DOHH2 (cell line): Measurements from ENCODE around the gene MARK3.

Experiments used
- H3F3A ChIP-seq: fragments of 200-600 bp; sonication (generic), shearing (Covaris generic); 2 replicates; pipeline ENCODE4 v1.6.0; 2016; ENCODE audit warnings: antibody characterized with exemption, mild to moderate bottlenecking; ENCODE audit not compliant: control insufficient read depth, insufficient read depth
- H3K27ac ChIP-seq: fragments of 200-600 bp; sonication (generic); 2 replicates; pipeline ENCODE4 v1.5.1; 2014; ENCODE audit warnings: low read depth, mild to moderate bottlenecking, low read length, moderate library complexity
- H3K27me3 ChIP-seq: fragments of 200-600 bp; sonication (generic); 2 replicates; pipeline ENCODE4 v1.6.1; 2014; ENCODE audit warnings: mild to moderate bottlenecking, low read length, mixed read lengths; ENCODE audit not compliant: control insufficient read depth
- H3K36me3 ChIP-seq: fragments of 200-600 bp; sonication (generic); 2 replicates; pipeline ENCODE4 v1.6.1; 2014; ENCODE audit warnings: mild to moderate bottlenecking, low read length, moderate library complexity, mixed read lengths; ENCODE audit not compliant: control insufficient read depth
- H3K4me1 ChIP-seq: fragments of 200-600 bp; sonication (generic); 2 replicates; pipeline ENCODE4 v1.6.1; 2014; ENCODE audit warnings: mild to moderate bottlenecking, low read length, mixed read lengths; ENCODE audit not compliant: control insufficient read depth
- H3K4me2 ChIP-seq: fragments of 200-600 bp; sonication (generic); 2 replicates; pipeline ENCODE4 v1.6.0; 2014; ENCODE audit warnings: mild to moderate bottlenecking, low read length, moderate library complexity
- H3K4me3 ChIP-seq: fragments of 200-600 bp; sonication (generic); 2 replicates; pipeline ENCODE4 v1.5.1; 2014; ENCODE audit warnings: mild to moderate bottlenecking, low read length, mixed read lengths
- H3K79me2 ChIP-seq: fragments of 200-600 bp; sonication (generic); 2 replicates; pipeline ENCODE4 v1.6.1; 2014; ENCODE audit warnings: mild to moderate bottlenecking, low read length, mixed read lengths; ENCODE audit not compliant: control insufficient read depth
- H3K9me2 ChIP-seq: fragments of 200-600 bp; sonication (generic); replicated peaks from 2 replicates; pipeline ENCODE4 v1.6.1; 2014; ENCODE audit warnings: mild to moderate bottlenecking, low read length, mixed read lengths; ENCODE audit not compliant: control insufficient read depth
- H3K9me3 ChIP-seq: fragments of 200-600 bp; sonication (generic); 2 replicates; pipeline ENCODE4 v1.6.1; 2014; ENCODE audit warnings: antibody characterized with exemption, low read length, mixed read lengths; ENCODE audit not compliant: control insufficient read depth, insufficient read depth
- H4K20me1 ChIP-seq: fragments of 200-600 bp; sonication (generic); 2 replicates; pipeline ENCODE4 v1.6.0; 2014; ENCODE audit warnings: low read depth, mild to moderate bottlenecking, antibody characterized with exemption, low read length, moderate library complexity; ENCODE audit not compliant: control insufficient read depth, insufficient read depth
- CTCF ChIP-seq: fragments of 200-600 bp; sonication (generic); IDR thresholded peaks from one replicate; pipeline ENCODE4 v1.5.1; 2014; ENCODE audit warnings: antibody characterized with exemption, mild to moderate bottlenecking, low read depth, low read length; ENCODE audit not compliant: poor library complexity, severe bottlenecking
- EZH2phosphoT487 ChIP-seq: fragments of 200-600 bp; sonication (generic); IDR thresholded peaks from 2 replicates; pipeline ENCODE4 v1.6.1; 2017; ENCODE audit warnings: borderline replicate concordance, mild to moderate bottlenecking, antibody characterized with exemption, low read length, moderate library complexity, mixed read lengths

Gene MARK3

DNA sequence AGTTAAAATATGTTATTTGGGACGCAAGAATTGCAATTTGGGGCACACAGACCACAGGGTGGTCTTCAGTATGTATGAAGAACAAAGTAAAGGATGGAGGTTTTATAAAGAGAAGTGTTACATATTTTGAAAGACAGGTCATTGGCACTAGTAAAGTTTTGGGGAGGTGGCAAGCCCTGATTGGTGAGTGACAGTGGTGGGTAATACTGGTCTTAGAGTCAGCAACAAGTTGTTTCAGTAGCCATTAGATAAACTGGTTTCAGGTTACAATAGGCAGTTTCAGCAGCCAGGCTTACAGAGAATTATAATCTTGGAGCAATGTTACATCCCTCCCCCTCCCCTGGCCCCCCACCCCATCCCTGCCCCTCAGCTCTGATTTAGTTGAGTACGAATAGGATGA is 17.5 kb downstream of the MARK3 start:
- Histone ChIP-seq H3K27me3 (no peaks in the 10 kb centered on the region), H3K79me2 (peaks cover 82% of the 10 kb centered on the region), H3K4me2 (no peak overlapping the region), H3K4me1 (peaks cover 43% of the 10 kb centered on the region), H3K4me3 (no peak overlapping the region), H3K9me2 (no peaks in the 10 kb centered on the region), H4K20me1 (peaks cover 34% of the 10 kb centered on the region), H3K36me3 (peaks cover 8% of the 10 kb centered on the region), H3F3A (peaks cover 5% of the 10 kb centered on the region), H3K9me3 (no peaks in the 10 kb centered on the region), H3K27ac (no peak overlapping the region)
- TF ChIP-seq CTCF (no peak), EZH2phosphoT487 (no peak)

- peaks cover 26% of the 10 kb centered on the region for H4K20me1 ChIP-seq
- H3K9me3 ChIP-seq: no peaks in the 10 kb centered on the region
- H3F3A ChIP-seq: peaks cover 5% of the 10 kb centered on the region
- TF ChIP-seq EZH2phosphoT487: no peak
- no peak for TF ChIP-seq CTCF
- H3K36me3 ChIP-seq: peaks cover 19% of the 10 kb centered on the region
- no peak overlapping the region for H3K27ac ChIP-seq
- peaks cover 43% of the 10 kb centered on the region for H3K4me1 ChIP-seq
- no peaks in the 10 kb centered on the region for H3K27me3 ChIP-seq
- H3K9me2 ChIP-seq: no peaks in the 10 kb centered on the region
- H3K4me3 ChIP-seq: no peak overlapping the region
- peak overlapping the region; percentile 38 for H3K4me2 ChIP-seq
- H3K79me2 ChIP-seq: peaks cover 80% of the 10 kb centered on the region
These were observed 19.1 kb downstream of the MARK3 start for GRCh38 chr14:103404032-103404918.

DNA sequence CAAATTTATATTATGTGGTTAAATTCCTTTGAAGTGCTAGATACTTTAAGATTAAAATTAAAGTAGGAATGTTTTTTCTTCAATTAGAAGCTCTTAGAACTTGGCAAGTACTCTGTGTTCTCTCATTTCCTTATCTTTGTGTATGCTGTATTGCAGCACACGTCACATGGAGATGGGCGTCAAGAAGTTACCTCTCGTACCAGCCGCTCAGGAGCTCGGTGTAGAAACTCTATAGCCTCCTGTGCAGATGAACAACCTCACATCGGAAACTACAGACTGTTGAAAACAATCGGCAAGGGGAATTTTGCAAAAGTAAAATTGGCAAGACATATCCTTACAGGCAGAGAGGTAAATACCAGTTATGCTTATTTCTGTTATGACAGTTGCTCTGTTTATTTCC is 19.7 kb downstream of the MARK3 start:
- H3K79me2 ChIP-seq: peaks cover 78% of the 10 kb centered on the region
- peaks cover 40% of the 10 kb centered on the region for H3K4me1 ChIP-seq
- H3K27ac ChIP-seq: no peak overlapping the region
- no peak for TF ChIP-seq CTCF
- TF ChIP-seq EZH2phosphoT487: no peak
- H3K27me3 ChIP-seq: no peaks in the 10 kb centered on the region
- no peaks in the 10 kb centered on the region for H3K9me3 ChIP-seq
- H3K36me3 ChIP-seq: peaks cover 22% of the 10 kb centered on the region
- peaks cover 5% of the 10 kb centered on the region for H3F3A ChIP-seq
- H3K9me2 ChIP-seq: no peaks in the 10 kb centered on the region
- no peak overlapping the region for H3K4me2 ChIP-seq
- no peak overlapping the region for H3K4me3 ChIP-seq
- H4K20me1 ChIP-seq: peaks cover 26% of the 10 kb centered on the region
